ENCODE data around the gene ZIK1.

Gene ZIK1

DNA sequence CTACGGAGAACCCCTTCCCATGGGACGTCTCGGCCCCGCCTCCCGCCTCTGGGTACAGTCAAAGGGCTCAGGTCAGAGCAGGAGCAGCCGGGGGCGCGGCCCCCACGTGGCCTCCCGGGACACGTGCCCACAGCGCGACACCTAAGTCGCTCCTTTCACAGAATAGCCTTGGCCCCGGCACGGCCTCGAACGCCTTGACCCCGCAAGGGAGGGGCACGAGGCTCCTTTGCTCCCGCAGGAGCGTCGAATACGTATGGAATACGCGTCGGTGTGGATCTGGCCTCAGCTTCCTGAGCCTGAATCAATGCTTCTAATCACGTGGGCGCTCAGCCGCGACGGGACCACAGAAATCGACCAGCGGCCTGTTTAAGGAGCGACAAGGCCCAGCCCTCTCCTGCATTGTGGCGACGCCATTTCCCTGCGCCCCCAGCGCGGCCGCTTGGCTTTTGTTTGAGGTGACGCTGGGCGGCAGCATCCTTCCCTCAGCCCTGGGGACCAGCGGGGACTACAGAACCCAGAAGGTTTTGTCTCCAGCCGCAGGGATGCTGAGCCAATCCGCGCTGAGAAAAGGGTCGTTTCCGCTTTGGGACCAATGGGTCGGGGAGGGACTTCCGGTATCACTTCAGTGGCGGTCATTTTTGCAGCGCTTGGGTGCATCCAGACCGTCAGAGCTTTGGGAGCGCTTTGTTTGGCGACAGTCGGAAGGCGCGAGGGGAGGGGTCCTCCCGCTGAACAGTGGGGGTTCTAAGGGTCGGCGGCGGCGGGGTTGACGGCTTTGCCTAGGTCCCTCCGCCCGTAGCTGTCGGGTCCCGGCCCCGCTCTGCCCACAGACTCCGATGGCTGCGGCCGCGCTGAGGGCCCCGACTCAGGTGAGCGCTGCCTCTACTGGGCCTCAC lies at the start of gene ZIK1:
TSS of gene ZIK1 (plus strand) at position 625 of the 896 bp plus-strand sequence. CDS start at position 837, 212 bp downstream.
- DNase-seq (ENCODE audit: low read depth, low spot score): peak; percentile 75

GRCh38 chr19:57537953-57538547 lies 45.9 kb upstream of the ZIK1 start:
- no peak for DNase-seq (ENCODE audit: low read depth, low spot score)

DNA sequence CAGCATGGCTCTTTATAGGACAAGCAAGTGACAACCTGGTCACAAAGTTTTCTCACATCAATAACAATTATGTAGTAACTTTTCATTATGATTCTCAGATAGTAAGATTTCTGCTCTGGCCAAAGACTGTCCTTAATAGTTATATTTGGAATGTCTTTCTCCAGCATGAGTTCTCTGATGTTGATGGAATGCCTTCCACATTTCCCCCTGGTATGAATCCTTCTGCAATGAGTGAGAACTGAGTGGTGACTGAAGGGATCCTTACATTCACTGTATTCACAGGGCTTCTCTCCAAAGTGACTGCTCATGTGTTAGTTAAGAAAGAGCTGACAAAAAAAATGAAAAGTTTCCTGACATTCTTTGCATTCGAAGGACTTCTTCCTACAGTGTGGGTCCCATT lies 37.4 kb upstream of the ZIK1 start:
- no peak for DNase-seq (ENCODE audit: low read depth, low spot score)

DNA sequence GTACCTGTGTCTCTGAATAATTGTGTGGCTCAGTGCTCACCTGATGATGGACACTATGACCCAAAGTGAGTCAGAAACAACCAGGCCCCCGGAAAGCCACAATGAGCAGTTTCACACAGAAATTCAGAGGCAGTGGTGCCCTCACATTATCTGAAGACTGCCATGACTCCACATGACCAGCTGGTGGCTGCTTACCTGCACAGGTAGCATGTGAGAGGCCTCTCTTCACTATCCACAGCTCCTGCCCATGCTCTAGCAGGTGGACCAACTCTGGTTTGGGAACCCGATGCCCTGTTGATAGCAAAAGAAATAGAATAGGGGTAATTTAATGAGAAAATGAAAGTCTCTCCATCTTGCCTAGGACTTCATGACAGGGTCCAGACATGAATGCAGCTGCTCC lies 31.5 kb upstream of the ZIK1 start:
- DNase-seq (ENCODE audit: low read depth, low spot score): no peak

- DNase-seq (ENCODE audit: low read depth, low spot score): no peak
Observed at GRCh38 chr19:57557659-57558058, 26.3 kb upstream of the ZIK1 start.

DNA sequence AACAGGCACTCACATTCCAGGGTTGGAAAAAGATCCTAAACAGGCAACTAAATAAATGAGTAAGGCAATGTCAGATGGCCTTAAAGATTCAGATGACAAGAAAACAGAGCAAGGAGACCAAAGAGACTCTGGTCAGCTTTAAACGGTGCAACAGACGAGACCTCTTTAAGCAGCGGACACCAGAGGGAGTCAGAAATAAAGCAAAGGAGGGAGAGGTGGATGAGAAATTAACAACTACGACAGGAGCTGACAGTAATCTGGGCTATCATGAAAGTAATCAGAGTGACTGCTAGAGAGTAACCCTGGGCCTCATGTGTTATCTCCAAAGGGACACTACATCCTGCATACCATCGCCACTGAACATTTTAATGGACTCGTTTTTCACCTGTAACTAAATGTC lies 25.4 kb upstream of the ZIK1 start:
- DNase-seq (ENCODE audit: low read depth, low spot score): no peak

DNA sequence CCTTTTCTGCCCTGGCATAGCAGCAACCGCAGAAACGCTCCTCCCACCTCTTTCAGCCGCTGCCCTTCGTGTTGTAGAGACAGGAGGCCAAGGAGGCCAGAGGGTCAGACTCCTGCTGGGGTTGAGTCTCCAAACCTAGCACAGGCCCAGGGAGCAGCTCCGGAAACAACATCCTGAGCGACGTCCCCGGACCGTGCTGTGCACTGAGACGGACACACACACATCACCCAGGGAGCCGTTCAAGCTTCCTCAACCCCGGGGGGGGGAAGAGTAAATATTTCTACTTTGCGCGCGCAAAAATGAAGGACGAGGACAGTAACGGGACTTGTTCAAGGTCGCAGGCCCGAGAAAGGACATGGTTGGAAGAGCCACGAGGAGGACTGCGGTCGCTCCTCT lies 24.9 kb upstream of the ZIK1 start:
- DNase-seq (ENCODE audit: low read depth, low spot score): no peak

GRCh38 chr19:57559404-57560025 lies 24.4 kb upstream of the ZIK1 start, which contains the start of gene ZNF550:
TSS of gene ZNF550 (minus strand) at chr19:57559863. CDS start at chr19:57559682, 181 bp downstream.
- DNase-seq (ENCODE audit: low read depth, low spot score): peak; percentile 68

DNA sequence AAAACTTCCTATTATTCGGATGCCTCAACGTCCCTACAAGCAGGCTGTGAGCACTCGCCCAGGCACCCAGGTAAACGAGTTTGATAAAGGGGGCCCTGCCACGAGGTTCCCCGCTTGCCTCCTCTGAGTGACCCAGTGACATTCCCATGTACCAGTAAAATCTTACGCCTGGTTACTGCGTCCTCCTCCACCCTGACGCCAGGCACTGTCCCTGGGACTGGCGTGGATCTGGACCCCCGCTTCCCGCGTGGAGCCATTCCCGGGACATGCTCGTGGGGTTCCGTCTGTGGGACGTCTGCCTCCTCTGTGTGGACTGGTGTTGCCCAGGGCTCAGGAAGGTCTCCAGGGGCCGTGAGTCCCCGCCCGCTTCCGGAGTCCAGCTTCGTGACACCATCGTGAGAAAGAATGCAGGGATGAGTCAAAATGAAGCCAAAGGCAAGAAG lies 23.9 kb upstream of the ZIK1 start:
- no peak for DNase-seq (ENCODE audit: low read depth, low spot score)

- no peak for DNase-seq (ENCODE audit: low read depth, low spot score)
Observed at GRCh38 chr19:57563547-57563946, 20.4 kb upstream of the ZIK1 start.

- no peak for DNase-seq (ENCODE audit: low read depth, low spot score)
Observed at GRCh38 chr19:57566396-57567265, 17.3 kb upstream of the ZIK1 start.

DNA sequence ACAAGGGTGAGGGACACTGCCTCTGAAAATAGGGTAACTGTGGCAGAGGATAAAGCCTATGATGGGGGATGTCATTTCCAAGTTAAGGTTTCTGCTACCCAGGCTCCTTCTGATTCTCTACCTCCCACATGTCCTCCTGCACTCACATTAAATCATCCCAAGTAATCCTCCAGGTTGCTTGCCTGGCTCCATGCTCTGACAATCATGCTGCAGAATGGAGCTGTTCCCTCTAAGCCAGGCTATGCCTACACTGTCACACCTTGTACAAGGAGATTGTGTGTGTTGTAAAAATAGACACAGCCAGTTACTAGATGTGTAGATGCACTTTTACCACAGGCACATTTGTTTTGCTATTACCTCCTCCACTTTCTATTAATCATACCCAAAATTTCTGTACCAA lies 13.2 kb upstream of the ZIK1 start:
- no peak for DNase-seq (ENCODE audit: low read depth, low spot score)

DNA sequence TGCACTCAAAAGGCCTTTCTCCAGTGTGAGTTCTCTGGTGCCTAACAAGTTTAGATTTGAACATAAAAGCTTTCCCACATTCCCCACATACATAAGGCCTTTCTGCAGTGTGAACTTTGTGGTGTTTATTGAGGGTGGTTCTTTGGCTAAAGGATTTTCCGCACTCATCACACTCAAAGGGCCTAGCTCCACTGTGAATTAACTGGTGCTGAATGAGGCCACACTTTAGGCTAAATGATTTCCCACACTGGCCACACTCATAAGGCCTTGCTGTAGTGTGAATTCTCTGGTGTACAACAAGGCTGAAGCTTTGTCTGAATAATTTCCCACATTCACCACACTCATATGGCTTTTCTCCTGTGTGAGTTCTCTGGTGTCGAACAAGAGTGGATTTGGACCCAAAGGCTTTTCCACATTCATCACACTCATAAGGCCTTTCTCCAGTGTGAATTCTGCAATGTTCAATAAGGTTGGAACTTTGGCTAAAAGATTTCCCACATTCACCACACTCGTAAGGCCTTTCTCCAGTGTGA lies 11.5 kb upstream of the ZIK1 start:
- DNase-seq (ENCODE audit: low read depth, low spot score): no peak

DNA sequence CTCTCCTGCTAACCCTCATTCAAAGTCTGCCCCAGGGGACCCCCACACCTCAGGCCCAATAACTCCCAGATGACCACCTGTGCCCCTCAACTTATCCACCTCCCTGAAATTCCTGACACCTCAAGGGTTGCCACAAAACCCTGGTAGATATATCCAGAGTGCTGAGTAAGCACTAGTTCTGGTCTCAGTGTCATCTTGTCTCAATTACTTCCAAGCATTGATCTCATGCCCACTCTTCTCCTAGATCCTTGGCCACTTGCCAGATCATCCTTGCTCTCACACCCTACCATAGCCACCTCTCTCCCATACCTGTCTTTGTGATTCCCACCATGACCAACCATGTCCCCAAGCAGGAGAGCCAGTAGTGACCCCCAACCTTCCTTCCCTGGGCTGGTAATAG lies 7.3 kb upstream of the ZIK1 start:
- DNase-seq (ENCODE audit: low read depth, low spot score): no peak

DNA sequence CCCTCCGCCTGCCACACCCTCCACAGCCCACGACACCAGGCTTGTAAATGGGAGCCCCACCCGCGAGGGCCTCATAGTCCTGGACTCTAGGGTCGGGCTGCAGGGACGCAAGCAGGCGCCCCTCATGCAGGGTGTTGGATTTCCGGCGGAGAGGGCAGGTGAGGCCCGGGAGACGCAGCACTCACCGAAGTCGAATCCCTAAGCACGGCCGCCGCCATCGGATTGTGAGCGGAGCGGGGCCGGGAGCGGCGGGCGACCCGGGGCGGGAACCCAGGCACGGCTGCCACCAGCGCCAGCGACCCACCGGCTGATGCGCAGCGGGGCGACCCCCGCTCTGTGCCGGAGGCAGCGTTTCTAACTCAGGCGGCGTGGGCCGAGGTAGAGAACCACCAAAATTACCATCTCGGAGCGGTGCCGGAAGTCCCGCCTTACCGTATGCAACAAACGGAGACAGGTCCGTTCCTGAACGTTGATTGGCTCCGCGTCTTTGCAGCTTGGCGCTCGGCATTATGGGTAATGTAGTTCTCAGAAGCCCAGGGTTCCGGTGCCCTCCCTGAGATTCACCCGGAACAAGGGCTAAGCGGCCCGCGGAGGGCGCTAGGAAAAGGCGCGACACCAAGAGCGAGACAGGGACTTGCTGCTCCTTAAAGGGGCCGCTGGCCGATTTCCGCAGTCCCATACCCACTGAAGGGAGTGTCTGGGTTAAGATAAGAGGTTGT lies 5.3 kb upstream of the ZIK1 start, which contains the start of gene ZNF416:
TSS of gene ZNF416 (minus strand) at position 425 of the 719 bp plus-strand sequence. CDS start at position 218, 207 bp downstream.
- DNase-seq (ENCODE audit: low read depth, low spot score): peak; percentile 93

DNA sequence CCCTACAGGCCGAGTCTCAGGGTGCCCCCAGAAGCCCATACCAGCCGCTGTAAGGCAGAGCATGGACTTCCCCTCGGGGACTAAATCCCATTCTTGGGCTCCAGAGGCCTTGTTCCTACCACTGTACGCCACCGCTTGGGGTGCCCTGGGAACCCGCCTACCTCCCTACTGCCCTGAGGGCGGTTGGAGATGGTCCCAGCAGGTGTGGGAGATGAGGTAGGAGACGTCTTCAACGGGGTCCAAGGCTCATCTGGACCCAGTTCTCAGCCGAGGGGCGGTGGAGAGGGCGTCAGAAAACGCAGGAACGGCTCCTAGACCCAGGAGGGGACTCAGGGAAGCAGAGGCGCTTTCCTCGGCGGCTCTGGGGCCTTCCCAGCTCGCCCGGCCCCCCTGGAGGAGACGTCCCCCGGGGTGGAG lies 833 bp upstream of the ZIK1 start:
- no peak for DNase-seq (ENCODE audit: low read depth, low spot score)

GRCh38 chr19:57587529-57587928 lies 3.6 kb downstream of the ZIK1 start:
- no peak for DNase-seq (ENCODE audit: low read depth, low spot score)

DNA sequence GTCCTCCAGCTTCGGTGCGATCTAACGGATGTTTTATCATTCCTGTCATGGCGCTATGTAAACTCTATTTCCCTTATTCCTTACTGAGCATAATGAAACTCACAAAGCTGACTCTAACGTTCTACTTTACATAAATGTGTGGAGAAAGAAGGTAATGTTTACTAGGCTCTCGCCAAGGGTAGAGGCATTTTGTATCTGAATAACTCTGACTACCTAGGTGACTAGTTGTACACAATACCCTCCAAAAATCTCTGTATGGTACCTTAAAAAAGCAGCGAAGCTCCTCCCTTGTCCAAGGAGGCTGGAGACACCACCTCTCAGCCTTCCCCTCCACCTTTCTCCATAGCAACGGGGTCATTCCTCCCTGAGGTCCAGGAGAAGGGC lies 15.4 kb downstream of the ZIK1 start:
- DNase-seq (ENCODE audit: low read depth, low spot score): no peak

DNA sequence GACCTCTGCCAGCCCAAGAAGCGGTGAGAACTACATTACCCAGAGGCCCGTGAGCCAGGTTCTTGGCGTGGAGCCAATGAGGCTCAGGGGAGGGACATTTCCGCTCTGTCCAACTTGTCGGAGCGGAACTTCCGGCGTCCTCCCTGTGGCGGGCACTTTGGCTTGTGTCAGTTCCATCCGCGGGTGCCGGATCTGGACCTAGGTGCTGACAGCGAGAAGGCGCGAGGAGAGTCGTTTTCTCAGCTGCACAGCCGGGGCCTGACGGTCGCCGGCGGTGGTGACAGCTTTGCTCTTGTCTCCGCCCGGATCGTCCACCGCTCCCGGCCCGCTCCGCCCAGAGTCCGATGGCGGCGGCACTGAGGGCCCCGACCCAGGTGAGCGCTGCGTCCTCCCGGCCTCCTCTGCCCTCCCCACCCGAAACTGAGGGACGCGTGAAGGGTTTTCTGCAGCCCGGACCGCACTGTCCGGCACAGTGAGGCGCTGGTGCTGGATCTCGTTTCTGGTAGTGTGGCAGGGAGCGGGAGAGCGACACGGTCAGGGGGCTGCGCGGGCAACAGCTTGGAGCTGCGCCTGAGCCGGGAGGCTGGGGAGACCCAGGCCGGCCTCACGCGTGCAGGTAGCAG lies 15.9 kb downstream of the ZIK1 start, which contains the start of gene ZNF530:
TSS of gene ZNF530 (plus strand) at position 125 of the 623 bp plus-strand sequence. CDS start 4,461 bp downstream, outside the sequence.
- peak; percentile 65 for DNase-seq (ENCODE audit: low read depth, low spot score)

GRCh38 chr19:57606931-57607330 lies 23.0 kb downstream of the ZIK1 start:
- no peak for DNase-seq (ENCODE audit: low read depth, low spot score)

Data from brain pericyte (primary cell).